H9 (cell line): ENCODE results near the gene SLC6A7. TPM values are rescaled to one million over a fixed set of nuclear protein-coding genes. Genes with fewer than 3 reads are reported as not detected.
A peak's percentile ranks its signal among the peaks of the same experiment; 100 is the strongest.

ENCODE experiments used
- DNase-seq: peaks from one replicate; pipeline ENCODE4 v3.0.0-alpha.2; 2017
- H2AFZ ChIP-seq: one replicate; pipeline ENCODE4 v1.6.1; 2013; ENCODE audit warnings: mild to moderate bottlenecking, low read length, control low read depth, moderate library complexity
- H2AK5ac ChIP-seq: 2 replicates; pipeline ENCODE4 v1.6.1; 2013; ENCODE audit warnings: low read length, control low read depth, mixed read lengths; ENCODE audit not compliant: insufficient read length
- H2BK120ac ChIP-seq: one replicate; pipeline ENCODE4 v1.6.1; 2013; ENCODE audit warnings: low read depth, mild to moderate bottlenecking, low read length, control low read depth, inconsistent platforms; ENCODE audit not compliant: poor library complexity, severe bottlenecking
- H2BK12ac ChIP-seq: 2 replicates; pipeline ENCODE4 v1.6.1; 2013; ENCODE audit warnings: low read length, control low read depth, mixed read lengths, low read depth; ENCODE audit not compliant: insufficient read length
- H2BK15ac ChIP-seq: 2 replicates; pipeline ENCODE4 v1.6.1; 2013; ENCODE audit warnings: low read depth, low read length, control low read depth
- H2BK20ac ChIP-seq: one replicate; pipeline ENCODE4 v1.6.1; 2013; ENCODE audit warnings: low read depth, mild to moderate bottlenecking, low read length, control low read depth, inconsistent platforms; ENCODE audit not compliant: poor library complexity, severe bottlenecking
- H2BK5ac ChIP-seq: 2 replicates; pipeline ENCODE4 v1.6.1; 2013; ENCODE audit warnings: low read length, control low read depth, mixed read lengths; ENCODE audit not compliant: insufficient read length
- H3K14ac ChIP-seq: 2 replicates; pipeline ENCODE4 v1.6.1; 2013; ENCODE audit warnings: low read length, control low read depth; ENCODE audit not compliant: insufficient read depth
- H3K18ac ChIP-seq: 2 replicates; pipeline ENCODE4 v1.6.1; 2013; ENCODE audit warnings: low read depth, mild to moderate bottlenecking, mixed read lengths, low read length, control low read depth; ENCODE audit not compliant: insufficient read length
- H3K23ac ChIP-seq: 2 replicates; pipeline ENCODE4 v1.6.1; 2013; ENCODE audit warnings: low read length, control low read depth, mixed read lengths, low read depth; ENCODE audit not compliant: insufficient read length
- H3K23me2 ChIP-seq: 2 replicates; pipeline ENCODE4 v1.6.1; 2013; ENCODE audit warnings: low read depth, mild to moderate bottlenecking, mixed read lengths, low read length, control low read depth; ENCODE audit not compliant: insufficient read length, poor library complexity, severe bottlenecking
- H3K27ac ChIP-seq: 2 replicates; pipeline ENCODE4 v1.5.1; 2013; ENCODE audit warnings: low read length, control low read depth, mixed read lengths, low read depth; ENCODE audit not compliant: insufficient read length
- H3K27me3 ChIP-seq: 2 replicates; pipeline ENCODE4 v1.6.1; 2013; ENCODE audit warnings: low read length, control low read depth, inconsistent platforms; ENCODE audit not compliant: insufficient read depth
- H3K4ac ChIP-seq: 2 replicates; pipeline ENCODE4 v1.6.1; 2013; ENCODE audit warnings: low read depth, mild to moderate bottlenecking, control low read depth, inconsistent platforms, low read length, moderate library complexity
- H3K4me1 ChIP-seq: 2 replicates; pipeline ENCODE4 v1.6.1; 2013; ENCODE audit warnings: low read length, control low read depth, inconsistent platforms; ENCODE audit not compliant: insufficient read depth
- H3K4me2 ChIP-seq: 2 replicates; pipeline ENCODE4 v1.6.1; 2013; ENCODE audit warnings: low read length, control low read depth, mixed read lengths; ENCODE audit not compliant: insufficient read length, insufficient read depth
- H3K56ac ChIP-seq: 2 replicates; pipeline ENCODE4 v1.6.1; 2013; ENCODE audit warnings: low read depth, mild to moderate bottlenecking, mixed read lengths, low read length, control low read depth; ENCODE audit not compliant: insufficient read length
- H3K79me1 ChIP-seq: 2 replicates; pipeline ENCODE4 v1.6.1; 2013; ENCODE audit warnings: low read depth, mild to moderate bottlenecking, moderate library complexity, low read length, control low read depth, inconsistent platforms; ENCODE audit not compliant: insufficient read depth, poor library complexity, severe bottlenecking
- H3K79me2 ChIP-seq: 2 replicates; pipeline ENCODE4 v1.6.1; 2013; ENCODE audit warnings: low read length, control low read depth, inconsistent platforms; ENCODE audit not compliant: insufficient read depth
- H3K9ac ChIP-seq: 2 replicates; pipeline ENCODE4 v1.6.1; 2013; ENCODE audit warnings: low read length, control low read depth, mixed read lengths; ENCODE audit not compliant: insufficient read length; ENCODE audit errors: extremely low read depth
- H3K9me3 ChIP-seq: one replicate; pipeline ENCODE4 v1.6.1; 2013; ENCODE audit warnings: low read depth, low read length, inconsistent platforms; ENCODE audit not compliant: control insufficient read depth
- H3T11ph ChIP-seq: one replicate; pipeline ENCODE4 v1.6.1; 2013; ENCODE audit warnings: mild to moderate bottlenecking, low read length, control low read depth, inconsistent platforms
- H4K20me1 ChIP-seq: one replicate; pipeline ENCODE4 v1.6.1; 2013; ENCODE audit not compliant: control insufficient read depth, insufficient read length, insufficient read depth
- H4K5ac ChIP-seq: 2 replicates; pipeline ENCODE4 v1.6.1; 2013; ENCODE audit warnings: low read depth, mild to moderate bottlenecking, mixed read lengths, low read length, control low read depth; ENCODE audit not compliant: insufficient read length
- H4K8ac ChIP-seq: replicated peaks from 2 replicates; pipeline ENCODE4 v1.6.1; 2013; ENCODE audit warnings: low read length, control low read depth, mixed read lengths, low read depth; ENCODE audit not compliant: insufficient read length
- H4K91ac ChIP-seq: 2 replicates; pipeline ENCODE4 v1.6.1; 2013; ENCODE audit warnings: low read depth, mild to moderate bottlenecking, moderate library complexity, mixed read lengths, low read length, control low read depth; ENCODE audit not compliant: insufficient read length
- H3K27ac Mint-ChIP-seq, 3 experiments: 2 replicates in 2 of 3; 3 replicates in 1 of 3; pipeline ENCODE4 v1.8.0; 2020 to 2021; ENCODE audit warnings: mixed read lengths in 3 of 3, mild to moderate bottlenecking in 1 of 3, moderate library complexity in 1 of 3
- H3K27me3 Mint-ChIP-seq: 2 replicates; pipeline ENCODE4 v1.8.0; 2021; ENCODE audit warnings: low read depth, mild to moderate bottlenecking, moderate library complexity, mixed read lengths
- H3K36me3 Mint-ChIP-seq, 3 experiments: 2 replicates in 2 of 3; 3 replicates in 1 of 3; pipeline ENCODE4 v1.8.0; 2020 to 2021; ENCODE audit warnings: low read depth in 3 of 3, mixed read lengths in 3 of 3; ENCODE audit not compliant: insufficient read depth in 1 of 3
- H3K4me1 Mint-ChIP-seq, 2 experiments: 2 replicates each; pipeline ENCODE4 v1.8.0; 2020; ENCODE audit warnings: mixed read lengths in 2 of 2
- H3K4me3 Mint-ChIP-seq, 2 experiments: 2 replicates in 1 of 2; 3 replicates in 1 of 2; pipeline ENCODE4 v1.8.0; 2020 to 2021; ENCODE audit warnings: mild to moderate bottlenecking in 2 of 2, mixed read lengths in 2 of 2, moderate library complexity in 1 of 2
- H3K9me3 Mint-ChIP-seq, 2 experiments: 2 replicates in 1 of 2; 3 replicates in 1 of 2; pipeline ENCODE4 v1.8.0; 2020; ENCODE audit warnings: mild to moderate bottlenecking in 2 of 2, mixed read lengths in 2 of 2, moderate library complexity in 1 of 2
- CTCF ChIP-seq: fragments of 200-600 bp; sonication (generic); conservative IDR thresholded peaks from 3 replicates; pipeline ENCODE4 v1.8.0; 2021; ENCODE audit warnings: antibody characterized with exemption, mild to moderate bottlenecking
- WGBS: extraction: QIAGEN DNeasy Blood & Tissue Kit; methylation state at CpG from one replicate; pipeline ENCODE4 v1.1.7; 2013; ENCODE audit warnings: missing lambda C conversion rate, low lambda C conversion rate, mixed read lengths; ENCODE audit not compliant: insufficient read length; ENCODE audit errors: extremely low coverage; 5-methylcytosine and 5-hydroxymethylcytosine counted together
- long read RNA-seq: library from polyadenylated mRNA; unstranded; transcript quantifications from one replicate; pipeline ENCODE4 v2.0.0, GENCODE V29; 2020
- total RNA-seq: library from RNA; stranded (reverse); gene quantifications from 2 replicates; pipeline ENCODE4 v1.2.1, GENCODE V29; 2021

SLC6A7 gene
- not detected in 2 replicates for total RNA-seq
- long read RNA-seq: 0 reads

DNA sequence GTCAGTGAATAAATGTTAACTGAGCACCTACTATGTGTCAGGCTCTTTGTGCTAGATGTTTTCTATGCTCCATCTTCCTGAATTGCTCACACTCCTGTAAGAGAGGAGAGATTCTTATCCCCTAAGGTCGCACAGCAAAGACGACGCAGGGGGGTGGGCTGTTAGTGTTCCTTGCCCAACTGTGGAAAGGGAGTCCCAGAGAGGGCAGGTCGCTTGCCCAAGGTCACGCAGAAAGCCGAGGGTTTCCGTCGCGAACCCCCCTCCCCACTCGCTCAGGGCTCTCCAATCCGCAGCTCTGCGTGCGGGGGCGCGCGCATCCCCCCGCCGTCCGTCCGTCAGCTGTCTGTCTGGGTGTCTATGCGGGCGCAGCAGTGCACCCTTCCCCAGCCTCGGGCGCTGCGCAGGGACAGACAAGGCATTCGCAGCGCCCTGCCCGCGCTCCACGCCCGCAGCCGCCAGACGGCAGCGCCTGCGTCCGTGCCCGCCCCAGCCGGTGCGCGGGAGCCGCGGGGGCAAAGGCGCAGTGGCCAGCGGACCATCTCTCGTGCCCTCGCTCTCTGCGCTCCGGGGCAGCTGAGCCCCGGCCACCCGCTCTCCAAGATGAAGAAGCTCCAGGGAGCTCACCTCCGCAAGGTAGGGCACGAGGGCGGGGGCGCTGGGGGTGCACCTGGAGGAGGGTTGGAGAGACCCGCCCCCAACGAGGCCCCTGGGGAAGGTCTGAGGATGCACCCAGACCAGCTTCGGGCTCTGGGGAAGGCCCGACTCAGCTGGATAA is at the start of gene SLC6A7:
SLC6A7 (plus strand) TSS at position 335 of the 775 bp plus-strand sequence; CDS start at position 601, 266 bp downstream.
- WGBS: no CpG with 5 or more reads among the region's 58 CpGs
- Histone ChIP-seq H3K79me2 (no peaks in the 10 kb centered on the region), H3K4me2 (peak within 1 kb of the TSS; percentile 54)

More for the DNA sequence above, at the start of gene SLC6A7:
- no peak for DNase-seq
- H3K23me2 ChIP-seq: peaks cover 9% of the 10 kb centered on the region
- H4K8ac ChIP-seq: no peak within 1 kb of the TSS
- no peak within 1 kb of the TSS for H2BK20ac ChIP-seq
- peak within 1 kb of the TSS; percentile 35 to 61; a peak in 4 of 5 replicates for H3K4me3 Mint-ChIP-seq
- no peak for TF ChIP-seq CTCF
- H4K5ac ChIP-seq: no peak within 1 kb of the TSS
- no peak within 1 kb of the TSS for H2BK12ac ChIP-seq
- H3T11ph ChIP-seq: no peak within 1 kb of the TSS
- H2BK120ac ChIP-seq: no peak within 1 kb of the TSS
- no peak within 1 kb of the TSS for H3K56ac ChIP-seq
- no peaks in the 10 kb centered on the region for H3K9me3 ChIP-seq
- peak within 1 kb of the TSS in 1 of 3 experiments; percentile 31; a peak in 1 of 7 replicates for H3K27ac Mint-ChIP-seq
- no peaks in the 10 kb centered on the region for H4K20me1 ChIP-seq
- no peak within 1 kb of the TSS for H3K23ac ChIP-seq
- H2AK5ac ChIP-seq: no peak within 1 kb of the TSS
- H4K91ac ChIP-seq: no peak within 1 kb of the TSS
- H3K14ac ChIP-seq: peak within 1 kb of the TSS; percentile 26; the same call in 1 of the 2 replicates
- no peak within 1 kb of the TSS for H2BK5ac ChIP-seq
- H3K79me1 ChIP-seq: no peaks in the 10 kb centered on the region
- H3K27ac ChIP-seq: no peak within 1 kb of the TSS
- H3K18ac ChIP-seq: no peak within 1 kb of the TSS
- H3K4me1 Mint-ChIP-seq: peaks cover 24 to 34% of the 10 kb centered on the region in 2 experiments
- H3K4me1 ChIP-seq: peaks cover 5% of the 10 kb centered on the region; the same call in 1 of the 2 replicates
- peaks cover 39% of the 10 kb centered on the region for H3K27me3 ChIP-seq
- no peak within 1 kb of the TSS for H3K4ac ChIP-seq
- no peak within 1 kb of the TSS for H3K9ac ChIP-seq
- H3K9me3 Mint-ChIP-seq: no peaks in the 10 kb centered on the region
- no peaks in the 10 kb centered on the region for H3K36me3 Mint-ChIP-seq
- no peak within 1 kb of the TSS for H2BK15ac ChIP-seq
- peaks cover 99% of the 10 kb centered on the region for H3K27me3 Mint-ChIP-seq
- H2AFZ ChIP-seq: no peak within 1 kb of the TSS
